Lung (tissue), 12 donors: ENCODE measurements around the gene ULK4. TPM values are rescaled to one million over a fixed set of nuclear protein-coding genes. Genes with fewer than 3 reads are reported as not detected.

Experiments used
- ATAC-seq: fragments of 200-7000 bp; cut with Tn5 transposase; one replicate; pipeline ENCODE4 v1.9.1; 2020; ENCODE audit warnings: moderate number of reproducible peaks; ENCODE audit not compliant: insufficient read depth, low FRiP score
- DNase-seq, 3 donors: peaks; one replicate each; pipeline ENCODE4 v3.0.0-alpha.2; 2013 to 2017
- H3K27ac ChIP-seq, 2 donors: one replicate each; pipeline ENCODE4 v1.5.1; 2013; ENCODE audit warnings: mild to moderate bottlenecking in 2 of 2, moderate library complexity in 2 of 2, control low read depth in 1 of 2, inconsistent platforms in 1 of 2, low read depth in 1 of 2, low read length in 1 of 2
- H3K27me3 ChIP-seq, 3 donors: one replicate each; pipeline ENCODE4 v1.5.1; 2013; ENCODE audit warnings: low read length in 2 of 3; ENCODE audit not compliant: control insufficient read depth in 3 of 3, insufficient read depth in 3 of 3
- H3K36me3 ChIP-seq, 4 donors: one replicate each; pipeline ENCODE4 v1.5.1; 2013; ENCODE audit warnings: low read length in 4 of 4, mild to moderate bottlenecking in 1 of 4, moderate library complexity in 1 of 4; ENCODE audit not compliant: control insufficient read depth in 4 of 4, insufficient read depth in 4 of 4
- H3K4me1 ChIP-seq, 5 donors: one replicate each; pipeline ENCODE4 v1.5.1; 2013; ENCODE audit warnings: low read length in 5 of 5, mild to moderate bottlenecking in 2 of 5, moderate library complexity in 1 of 5; ENCODE audit not compliant: control insufficient read depth in 5 of 5, insufficient read depth in 5 of 5
- H3K4me3 ChIP-seq: one replicate; pipeline ENCODE4 v1.5.1; 2013; ENCODE audit warnings: mild to moderate bottlenecking, control low read depth, moderate library complexity
- H3K9ac ChIP-seq, 2 donors: one replicate each; pipeline ENCODE4 v1.5.1; 2013; ENCODE audit warnings: low read length in 2 of 2, control low read depth in 1 of 2; ENCODE audit not compliant: insufficient read depth in 1 of 2
- H3K9me3 ChIP-seq, 4 donors: one replicate each; pipeline ENCODE4 v1.5.1; 2013; ENCODE audit warnings: low read length in 3 of 4, mild to moderate bottlenecking in 1 of 4, moderate library complexity in 1 of 4; ENCODE audit not compliant: control insufficient read depth in 4 of 4, insufficient read depth in 3 of 4
- CTCF ChIP-seq: IDR thresholded peaks from 2 replicates; pipeline ENCODE4 v1.5.1; 2012; ENCODE audit warnings: mild to moderate bottlenecking; ENCODE audit errors: control extremely low read depth, extremely low read depth
- WGBS, 2 donors: extraction: QIAGEN DNeasy Blood & Tissue Kit; methylation state at CpG; one replicate each; pipeline ENCODE4 v1.1.7; 2013; 5-methylcytosine and 5-hydroxymethylcytosine counted together
- polyA plus RNA-seq, 2 donors: library from polyadenylated mRNA; stranded (reverse); fragments of 200-250 nt; gene quantifications; one replicate each; pipeline ENCODE4 v1.2.1, GENCODE V29; 2013
- total RNA-seq, 2 donors: library from RNA; depleted of rRNA in 1 of 2; stranded (reverse); fragments of >200 nt in 1 of 2; gene quantifications; one replicate each; pipeline ENCODE4 v1.2.1, GENCODE V29; 2014 to 2021
- donor health status: control.
- donor health status: control.
- donor health status: Bipolar disorder and iron deficiency.
- donor health status: healthy.
- donor health status: DM: yes; HTN: yes; CAD: no.

The ULK4 gene
- total and polyA plus RNA-seq, 4 donors: 2.8 to 56.0 (median 12.6) TPM

GRCh38 chr3:41202075-41202833 lies 759.6 kb downstream of the ULK4 start:
- Histone ChIP-seq H3K27ac (peak overlapping the region in 1 of 2 donors; percentile 29), H3K27me3 (peaks cover 0 to 3% (median 0%) of the 10 kb centered on the region in 3 donors), H3K4me3 (no peak overlapping the region), H3K36me3 (peaks cover 0 to 3% (median 0%) of the 10 kb centered on the region in 4 donors), H3K9ac (peak overlapping the region in 1 of 2 donors; percentile 34), H3K4me1 (peaks cover 4 to 57% (median 22%) of the 10 kb centered on the region in 5 donors), H3K9me3 (no peaks in the 10 kb centered on the region)
- ATAC-seq (no peak), DNase-seq (no peak)
- no peak for TF ChIP-seq CTCF
- WGBS, 2 donors: 35 to 52% methylated on average over 5 of the region's 5 CpGs

GRCh38 chr3:41200669-41201021 lies 761.3 kb downstream of the ULK4 start:
- H3K27ac ChIP-seq: peak overlapping the region; percentile 69 to 91
- DNase-seq (peak; percentile 34 to 70 (median 59)), ATAC-seq (no peak)
- H3K4me1 ChIP-seq: peaks cover 4 to 41% (median 10%) of the 10 kb centered on the region in 5 donors
- TF ChIP-seq CTCF: no peak
- H3K9me3 ChIP-seq: no peaks in the 10 kb centered on the region
- H3K9ac ChIP-seq: peak overlapping the region; percentile 77 to 93
- peak overlapping the region; percentile 44 for H3K4me3 ChIP-seq
- 0 to 1% methylated on average over 7 of the region's 7 CpGs for WGBS, 2 donors
- peaks cover 0 to 3% (median 2%) of the 10 kb centered on the region in 3 donors for H3K27me3 ChIP-seq
- H3K36me3 ChIP-seq: peaks cover 0 to 3% (median 0%) of the 10 kb centered on the region in 4 donors

GRCh38 chr3:41199866-41200668 lies 761.8 kb downstream of the ULK4 start:
- 0 to 1% methylated on average over 31 to 40 of the region's 40 CpGs for WGBS, 2 donors
- peak; percentile 62 to 68 (median 64) for DNase-seq
- H3K27ac ChIP-seq: peak overlapping the region; percentile 98 to 99

More at GRCh38 chr3:41199866-41200668, 761.8 kb downstream of the ULK4 start:
- Histone ChIP-seq H3K4me3 (peak overlapping the region; percentile 100), H3K36me3 (peaks cover 0 to 3% (median 0%) of the 10 kb centered on the region in 4 donors), H3K4me1 (peaks cover 1 to 38% (median 9%) of the 10 kb centered on the region in 5 donors), H3K27me3 (peaks cover 0 to 3% (median 2%) of the 10 kb centered on the region in 3 donors), H3K9me3 (no peaks in the 10 kb centered on the region), H3K9ac (peak overlapping the region; percentile 77 to 93)
- ATAC-seq: no peak
- no peak for TF ChIP-seq CTCF
